ENCODE results near the gene KRT2. TPM values are rescaled to one million over a fixed set of nuclear protein-coding genes. Genes with fewer than 3 reads are reported as not detected.
A peak's percentile ranks its signal among the peaks of the same experiment; 100 is the strongest.
"Not testable (repeated sequence)": the region's sequence is repeated elsewhere in the genome, so short reads cannot be mapped to it uniquely, and the experiment has no call there.

KRT2 gene
- total RNA-seq, 4 donors from 2014 or later, result 0.47 to 2.5 TPM; not detected in 2

GRCh38 chr12:52670506-52670905, 18.5 kb upstream of the KRT2 start:
- Histone ChIP-seq H3K4me1 (no peaks in the 10 kb centered on the region), H3K36me3 (no peaks in the 10 kb centered on the region), H3K27ac (no peak overlapping the region), H3K4me3 (no peak overlapping the region), H3K9me3 (no peaks in the 10 kb centered on the region), H3K27me3 (no peaks in the 10 kb centered on the region)
- no peak for DNase-seq
- TF ChIP-seq CTCF (IDR thresholded peaks at IDR 0.05), result no peak
- TF ChIP-seq POLR2A (IDR thresholded peaks at IDR 0.05), result no peak

- not testable (repeated sequence) for H3K36me3 ChIP-seq, DNase-seq
These were observed 17.9 kb upstream of the KRT2 start for GRCh38 chr12:52669941-52670340.

GRCh38 chr12:52669426-52669825, 17.4 kb upstream of the KRT2 start:
- H3K9me3 ChIP-seq, result no peaks in the 10 kb centered on the region
- H3K4me1 ChIP-seq, result no peaks in the 10 kb centered on the region
- H3K4me3 ChIP-seq, result no peak overlapping the region
- no peak for TF ChIP-seq CTCF (IDR thresholded peaks at IDR 0.05)
- TF ChIP-seq POLR2A (IDR thresholded peaks at IDR 0.05), result no peak
- H3K27ac ChIP-seq, result no peak overlapping the region
- no peaks in the 10 kb centered on the region for H3K36me3 ChIP-seq
- DNase-seq, result no peak
- H3K27me3 ChIP-seq, result no peaks in the 10 kb centered on the region

More at GRCh38 chr12:52669941-52670340, 17.9 kb upstream of the KRT2 start:
- H3K27ac ChIP-seq, H3K4me3 ChIP-seq, H3K9me3 ChIP-seq, H3K27me3 ChIP-seq, H3K4me1 ChIP-seq: not testable (repeated sequence)

GRCh38 chr12:52667931-52668330, 15.9 kb upstream of the KRT2 start:
- H3K27ac ChIP-seq, result no peak overlapping the region
- H3K4me1 ChIP-seq, result no peaks in the 10 kb centered on the region
- H3K4me3 ChIP-seq, result no peak overlapping the region
- H3K27me3 ChIP-seq, result no peaks in the 10 kb centered on the region
- no peaks in the 10 kb centered on the region for H3K9me3 ChIP-seq
- TF ChIP-seq POLR2A (IDR thresholded peaks at IDR 0.05), result no peak
- TF ChIP-seq CTCF (IDR thresholded peaks at IDR 0.05), result no peak
- H3K36me3 ChIP-seq, result no peaks in the 10 kb centered on the region
- DNase-seq, result no peak

GRCh38 chr12:52667509-52667908, 15.5 kb upstream of the KRT2 start:
- Histone ChIP-seq H3K9me3 (no peaks in the 10 kb centered on the region), H3K27me3 (no peaks in the 10 kb centered on the region), H3K36me3 (no peaks in the 10 kb centered on the region), H3K4me1 (no peaks in the 10 kb centered on the region), H3K27ac (no peak overlapping the region), H3K4me3 (no peak overlapping the region)
- DNase-seq, result no peak
- TF ChIP-seq CTCF (IDR thresholded peaks at IDR 0.05) (peak in 3 of 6 experiments; percentile 37 to 51 (median 40)), POLR2A (IDR thresholded peaks at IDR 0.05) (no peak)

GRCh38 chr12:52666471-52666870, 14.5 kb upstream of the KRT2 start:
- H3K27me3 ChIP-seq, result no peaks in the 10 kb centered on the region
- no peak overlapping the region for H3K27ac ChIP-seq
- no peaks in the 10 kb centered on the region for H3K9me3 ChIP-seq
- TF ChIP-seq POLR2A (IDR thresholded peaks at IDR 0.05) (no peak), CTCF (IDR thresholded peaks at IDR 0.05) (no peak)
- H3K36me3 ChIP-seq, result no peaks in the 10 kb centered on the region
- no peak overlapping the region for H3K4me3 ChIP-seq
- DNase-seq, result no peak
- no peaks in the 10 kb centered on the region for H3K4me1 ChIP-seq

Measured in Peyer's patch (tissue), 4 donors.